Esophagus muscularis mucosa (tissue), 3 donors: ENCODE data around the gene ASTN2.

Experiments
- CTCF ChIP-seq, 3 experiments: fragments of 200-600 bp in 2 of 3; fragments of 450-650 bp in 1 of 3; sonication (generic) in 2 of 3; IDR thresholded peaks; one replicate each; pipeline ENCODE4 v1.5.1; 2017 to 2019; ENCODE audit warnings: antibody characterized with exemption in 3 of 3, mild to moderate bottlenecking in 2 of 3, moderate library complexity in 1 of 3
- POLR2A ChIP-seq: fragments of 450-650 bp; IDR thresholded peaks from one replicate; pipeline ENCODE4 v1.6.1; 2017; ENCODE audit warnings: antibody characterized with exemption, moderate library complexity, mild to moderate bottlenecking, low read depth
- POLR2AphosphoS5 ChIP-seq, 2 donors: sonication (generic); formaldehyde crosslinking; IDR thresholded peaks; one replicate each; pipeline ENCODE4 v1.6.1; 2017; ENCODE audit warnings: antibody characterized with exemption in 2 of 2

- TF ChIP-seq CTCF (IDR thresholded peaks at IDR 0.05) (no peak), POLR2A (no peak), POLR2AphosphoS5 (IDR thresholded peaks at IDR 0.05) (no peak)
Observed at GRCh38 chr9:117134826-117135500, 279.9 kb downstream of the ASTN2 start.
